ENCODE results near the gene PSMB11. TPM values are rescaled to one million over a fixed set of nuclear protein-coding genes. Genes with fewer than 3 reads are reported as not detected.

The PSMB11 gene
- total RNA-seq, 4 donors from 2014 or later = not detected

DNA sequence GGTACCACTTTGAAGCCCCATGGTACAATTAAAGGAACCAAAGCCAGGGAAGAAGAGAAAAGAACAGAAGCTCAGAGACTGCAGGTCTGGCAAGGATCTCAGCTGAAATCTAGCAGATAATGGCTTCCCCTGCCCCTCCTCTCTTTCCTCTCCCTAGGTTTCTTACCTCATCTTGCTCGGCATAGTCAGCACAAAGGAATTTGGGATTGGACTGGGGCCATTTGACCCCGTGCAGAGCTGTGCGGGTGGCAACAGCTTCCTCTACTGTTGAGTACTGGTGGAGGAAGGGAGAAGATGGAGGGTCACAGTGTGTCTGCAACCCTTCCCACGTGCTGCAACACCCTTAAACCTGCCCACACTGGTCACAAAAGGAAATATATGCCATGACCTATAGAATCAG lies 20.0 kb downstream of the PSMB11 start:
- no peak overlapping the region for H3K27ac ChIP-seq
- H3K4me3 ChIP-seq = no peak overlapping the region
- TF ChIP-seq, protein P1, sequence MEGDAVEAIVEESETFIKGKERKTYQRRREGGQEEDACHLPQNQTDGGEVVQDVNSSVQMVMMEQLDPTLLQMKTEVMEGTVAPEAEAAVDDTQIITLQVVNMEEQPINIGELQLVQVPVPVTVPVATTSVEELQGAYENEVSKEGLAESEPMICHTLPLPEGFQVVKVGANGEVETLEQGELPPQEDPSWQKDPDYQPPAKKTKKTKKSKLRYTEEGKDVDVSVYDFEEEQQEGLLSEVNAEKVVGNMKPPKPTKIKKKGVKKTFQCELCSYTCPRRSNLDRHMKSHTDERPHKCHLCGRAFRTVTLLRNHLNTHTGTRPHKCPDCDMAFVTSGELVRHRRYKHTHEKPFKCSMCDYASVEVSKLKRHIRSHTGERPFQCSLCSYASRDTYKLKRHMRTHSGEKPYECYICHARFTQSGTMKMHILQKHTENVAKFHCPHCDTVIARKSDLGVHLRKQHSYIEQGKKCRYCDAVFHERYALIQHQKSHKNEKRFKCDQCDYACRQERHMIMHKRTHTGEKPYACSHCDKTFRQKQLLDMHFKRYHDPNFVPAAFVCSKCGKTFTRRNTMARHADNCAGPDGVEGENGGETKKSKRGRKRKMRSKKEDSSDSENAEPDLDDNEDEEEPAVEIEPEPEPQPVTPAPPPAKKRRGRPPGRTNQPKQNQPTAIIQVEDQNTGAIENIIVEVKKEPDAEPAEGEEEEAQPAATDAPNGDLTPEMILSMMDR (IDR thresholded peaks at IDR 0.05) = no peak
- TF ChIP-seq POLR2AphosphoS5 (IDR thresholded peaks at IDR 0.05) = no peak
- H3K4me1 ChIP-seq = peaks cover 14% of the 10 kb centered on the region
- WGBS = 36% methylated on average over 4 of the region's 4 CpGs
- H3K36me3 ChIP-seq = peaks cover 77% of the 10 kb centered on the region
- DNase-seq (ENCODE audit: low spot score in 2 of 2) = peak in 1 of 2 donors; percentile 71
- H3K27me3 ChIP-seq = no peaks in the 10 kb centered on the region
- no peaks in the 10 kb centered on the region for H3K9me3 ChIP-seq

DNA sequence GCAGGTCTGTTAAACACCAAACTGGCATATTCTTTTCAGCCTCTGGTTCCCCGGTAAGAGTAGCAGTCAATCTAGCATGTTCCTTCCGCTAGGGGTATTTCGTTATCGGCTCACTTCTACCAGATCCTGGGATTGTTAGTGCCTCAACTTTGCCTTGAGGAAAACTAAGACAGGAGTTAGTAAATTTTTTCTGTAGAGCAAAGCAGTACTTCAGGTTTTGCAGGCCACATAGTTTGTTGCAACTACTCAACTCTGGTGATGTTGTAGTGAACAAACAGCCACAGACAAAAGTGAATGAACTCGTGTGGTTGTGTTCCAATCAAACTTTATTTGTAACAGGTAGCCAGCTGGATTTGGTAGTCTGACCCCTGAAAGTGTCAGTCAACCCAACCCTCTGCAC lies 21.6 kb downstream of the PSMB11 start:
- Histone ChIP-seq H3K27ac (no peak overlapping the region), H3K9me3 (no peaks in the 10 kb centered on the region), H3K4me3 (no peak overlapping the region), H3K36me3 (peaks cover 93% of the 10 kb centered on the region), H3K27me3 (no peaks in the 10 kb centered on the region), H3K4me1 (peaks cover 18% of the 10 kb centered on the region)
- no peak for DNase-seq (ENCODE audit: low spot score in 2 of 2)
- TF ChIP-seq EP300 (IDR thresholded peaks at IDR 0.05) (no peak), POLR2AphosphoS5 (IDR thresholded peaks at IDR 0.05) (no peak), POLR2A (IDR thresholded peaks at IDR 0.05) (no peak)
- TF ChIP-seq, protein P1 (IDR thresholded peaks at IDR 0.05) = no peak
- 71% methylated on average over 5 of the region's 5 CpGs for WGBS

DNA sequence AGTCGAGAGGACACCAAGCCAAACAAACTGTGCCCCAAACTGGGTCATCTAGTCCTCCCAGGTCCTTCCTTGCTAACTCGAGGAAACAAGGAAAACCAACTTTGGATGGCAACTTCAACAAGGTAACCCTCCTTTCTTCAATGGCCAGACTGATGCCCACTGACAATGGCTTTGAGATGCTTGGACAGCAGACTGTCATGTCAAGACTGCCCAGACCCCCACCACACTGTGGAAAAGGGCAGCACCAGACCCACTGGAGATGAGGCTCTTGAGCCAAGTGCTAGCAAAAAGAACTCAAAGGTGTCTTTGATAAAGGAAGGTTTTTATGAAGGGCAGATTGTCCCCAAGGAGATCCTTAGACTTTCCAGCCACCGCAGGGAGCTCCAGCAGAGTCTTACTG lies 24.4 kb downstream of the PSMB11 start:
- WGBS = 88% methylated on average over 3 of the region's 3 CpGs
- Histone ChIP-seq H3K4me1 (peaks cover 44% of the 10 kb centered on the region), H3K36me3 (peaks cover 71% of the 10 kb centered on the region), H3K27me3 (no peaks in the 10 kb centered on the region), H3K9me3 (no peaks in the 10 kb centered on the region), H3K4me3 (no peak overlapping the region), H3K27ac (no peak overlapping the region)
- no peak for TF ChIP-seq POLR2AphosphoS5 (IDR thresholded peaks at IDR 0.05)
- TF ChIP-seq POLR2A (IDR thresholded peaks at IDR 0.05) = no peak
- TF ChIP-seq, protein P1 (IDR thresholded peaks at IDR 0.05) = no peak
- no peak for TF ChIP-seq EP300 (IDR thresholded peaks at IDR 0.05)
- DNase-seq (ENCODE audit: low spot score in 2 of 2) = no peak

DNA sequence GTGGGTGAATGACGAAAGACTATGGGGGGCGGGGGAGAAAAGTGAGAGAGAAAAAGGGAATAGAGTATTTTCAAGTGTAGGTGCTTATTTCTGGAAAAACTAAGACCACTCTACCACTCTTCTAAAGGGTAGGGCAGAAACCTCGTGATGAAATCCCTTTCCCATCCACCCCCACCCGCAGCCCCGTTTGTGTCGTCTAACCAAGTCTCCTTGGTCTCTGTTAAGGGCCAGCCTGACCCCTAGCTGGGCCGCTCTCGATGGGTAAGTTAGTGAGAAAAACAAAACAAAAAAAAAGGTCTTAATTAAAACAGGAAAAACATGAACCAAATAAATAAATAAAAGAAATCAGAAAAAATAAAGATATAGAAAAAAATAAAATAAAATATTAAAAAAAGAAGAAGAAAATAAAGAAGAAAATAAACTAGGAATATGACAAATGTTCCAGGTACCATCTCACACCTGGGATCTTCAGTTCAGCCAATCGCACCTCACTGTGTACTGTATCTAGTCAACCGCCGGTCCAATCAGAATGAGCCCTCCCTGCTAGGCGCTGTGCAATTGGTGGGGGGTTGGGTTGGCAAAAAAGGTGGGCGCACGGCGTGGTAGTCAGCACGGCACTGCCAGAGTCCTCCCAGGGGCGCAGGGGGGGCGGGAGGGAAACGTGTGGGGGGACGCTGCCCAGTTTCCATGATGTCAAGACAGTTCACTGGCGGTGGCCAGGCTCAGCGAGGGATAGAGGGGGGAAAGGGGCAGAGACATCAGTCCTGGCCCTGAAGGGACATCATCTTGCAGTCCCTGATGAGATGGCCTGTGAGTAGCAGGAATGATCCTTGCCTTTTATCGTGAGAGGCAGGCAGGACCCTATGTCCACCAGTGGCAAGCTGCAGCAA lies 25.1 kb downstream of the PSMB11 start:
- TF ChIP-seq, protein P1 (IDR thresholded peaks at IDR 0.05) = no peak
- TF ChIP-seq POLR2AphosphoS5 (IDR thresholded peaks at IDR 0.05) = no peak
- no peak for TF ChIP-seq EP300 (IDR thresholded peaks at IDR 0.05)
- no peak for TF ChIP-seq POLR2A (IDR thresholded peaks at IDR 0.05)
- DNase-seq (ENCODE audit: low spot score in 2 of 2) = peak in 1 of 2 donors; percentile 67
- Histone ChIP-seq H3K27me3 (no peaks in the 10 kb centered on the region), H3K9me3 (no peaks in the 10 kb centered on the region), H3K36me3 (peaks cover 64% of the 10 kb centered on the region), H3K4me1 (peaks cover 50% of the 10 kb centered on the region), H3K27ac (no peak overlapping the region), H3K4me3 (no peak overlapping the region)
- WGBS = 86% methylated on average over 23 of the region's 23 CpGs

Data from suprapubic skin (tissue), 4 donors.